ENCODE data around the gene PNLDC1.

GRCh38 chr6:159772196-159772595 lies 27.9 kb upstream of the PNLDC1 start:
- TF ChIP-seq CTCF (IDR thresholded peaks at IDR 0.05) (no peak), POLR2A (IDR thresholded peaks at IDR 0.05) (no peak)

All from sigmoid colon (tissue), 3 donors.